ENCODE measurements around the gene SKIDA1. TPM values are rescaled to one million over a fixed set of nuclear protein-coding genes. Genes with fewer than 3 reads are reported as not detected.

Gene SKIDA1
- total and polyA plus RNA-seq, 12 donors: 0.64 to 3.5 (median 2.4) TPM

GRCh38 chr10:21530168-21530567 lies 4.7 kb upstream of the SKIDA1 start:
- DNase-seq: no peak
- Histone ChIP-seq H3K36me3 (replicated peaks in 1 of 2) (no peaks in the 10 kb centered on the region), H3K9me3 (replicated peaks in 1 of 3) (no peaks in the 10 kb centered on the region), H3K4me1 (replicated peaks in 1 of 2) (peaks cover 9 to 34% of the 10 kb centered on the region in 2 donors), H3K27ac (peak overlapping the region in 1 of 5 donors; percentile 98), H3K4me3 (no peak overlapping the region), H3K27me3 (no peaks in the 10 kb centered on the region)
- TF ChIP-seq POLR2A (IDR thresholded peaks at IDR 0.05) (no peak), CTCF (IDR thresholded peaks at IDR 0.05) (no peak)
- 97 to 99% (median 98%) methylated on average over 1 of the region's 1 CpG for WGBS, 4 donors
- intact Hi-C loops (cut with DNase I): loop anchor here in 1 of 2 donors (10.0 kb wide), 1 partner anchor 195 kb away; no protein-coding TSS in a partner anchor

GRCh38 chr10:21529032-21529910 lies 3.8 kb upstream of the SKIDA1 start:
- Histone ChIP-seq H3K4me3 (peak overlapping the region in 1 of 4 donors; percentile 70), H3K27ac (peak overlapping the region; percentile 60 to 99 (median 98)), H3K4me1 (replicated peaks in 1 of 2) (peaks cover 9 to 34% of the 10 kb centered on the region in 2 donors), H3K9me3 (replicated peaks in 1 of 3) (no peaks in the 10 kb centered on the region), H3K27me3 (no peaks in the 10 kb centered on the region), H3K36me3 (replicated peaks in 1 of 2) (no peaks in the 10 kb centered on the region)
- TF ChIP-seq POLR2A (IDR thresholded peaks at IDR 0.05) (no peak), CTCF (IDR thresholded peaks at IDR 0.05) (no peak)
- DNase-seq: peak in 1 of 7 donors; percentile 41
- WGBS, 4 donors: 68 to 77% (median 73%) methylated on average over 9 of the region's 9 CpGs
- intact Hi-C loops (cut with DNase I): no loop called here

- Histone ChIP-seq H3K36me3 (replicated peaks in 1 of 2) (no peaks in the 10 kb centered on the region), H3K4me1 (replicated peaks in 1 of 2) (peaks cover 9 to 41% of the 10 kb centered on the region in 2 donors), H3K27me3 (no peaks in the 10 kb centered on the region), H3K27ac (peak overlapping the region; percentile 98 to 99 (median 98)), H3K4me3 (peak overlapping the region in 2 of 4 donors; percentile 70 to 71), H3K9me3 (replicated peaks in 1 of 3) (no peaks in the 10 kb centered on the region)
- no peak for TF ChIP-seq CTCF (IDR thresholded peaks at IDR 0.05)
- TF ChIP-seq POLR2A (IDR thresholded peaks at IDR 0.05): no peak
- 37 to 47% (median 41%) methylated on average over 8 of the region's 8 CpGs for WGBS, 4 donors
- DNase-seq: no peak
- intact Hi-C loops (cut with DNase I): no loop called here
Measured at GRCh38 chr10:21528236-21529031, 3.0 kb upstream of the SKIDA1 start.

All from adrenal gland (tissue), 12 donors.